D721Med (cell line): ENCODE results near the gene TMEM62.

Experiments
- DNase-seq: peaks from one replicate; pipeline ENCODE4 v3.0.0; 2011; ENCODE audit warnings: low spot score; ENCODE audit not compliant: insufficient read length
- FAIRE-seq: peaks from 2 replicates; lab custom pipeline; 2011; peaks lifted over from hg19 to GRCh38; lab: Jason Lieb, UNC
- CTCF ChIP-seq: IDR thresholded peaks from 2 replicates; pipeline ENCODE4 v1.5.1; 2012; ENCODE audit warnings: mild to moderate bottlenecking, control low read depth; ENCODE audit not compliant: insufficient read depth; ENCODE audit errors: missing control alignments

The TMEM62 gene

GRCh38 chr15:43095708-43096347 is 37.6 kb upstream of the TMEM62 start:
- no peak for TF ChIP-seq CTCF
- FAIRE-seq (no peak), DNase-seq (no peak)

GRCh38 chr15:43096411-43096810 is 37.0 kb upstream of the TMEM62 start:
- DNase-seq, result no peak
- no peak for TF ChIP-seq CTCF
- FAIRE-seq, result no peak

GRCh38 chr15:43099105-43099845 is 34.1 kb upstream of the TMEM62 start:
- DNase-seq, result no peak
- no peak for TF ChIP-seq CTCF
- FAIRE-seq, result no peak

GRCh38 chr15:43100971-43101370 is 32.4 kb upstream of the TMEM62 start:
- DNase-seq, result peak; percentile 25
- FAIRE-seq, result no peak
- TF ChIP-seq CTCF, result no peak

- TF ChIP-seq CTCF, result no peak
- FAIRE-seq (no peak), DNase-seq (no peak)
Observed at GRCh38 chr15:43102187-43102586, 31.2 kb upstream of the TMEM62 start.

- DNase-seq (no peak), FAIRE-seq (no peak)
- TF ChIP-seq CTCF, result no peak
Observed at GRCh38 chr15:43103907-43104306, 29.5 kb upstream of the TMEM62 start.

- DNase-seq, result no peak
- no peak for FAIRE-seq
- TF ChIP-seq CTCF, result no peak
Observed at GRCh38 chr15:43104426-43104825, 29.0 kb upstream of the TMEM62 start.
